H1 (cell line): ENCODE data around the gene BLMH. TPM values are rescaled to one million over a fixed set of nuclear protein-coding genes. Genes with fewer than 3 reads are reported as not detected.

Experiments
- CHD1 ChIP-seq: IDR thresholded peaks from 2 replicates; pipeline ENCODE4 v1.6.1; 2012; ENCODE audit warnings: low read depth, low read length, improper control_type of control experiment
- CHD2 ChIP-seq: IDR thresholded peaks from 2 replicates; pipeline ENCODE4 v1.6.1; 2012; ENCODE audit warnings: low read length, improper control_type of control experiment
- CHD7 ChIP-seq: fragments of 300-600 bp; sonication (generic); IDR thresholded peaks from 2 replicates; pipeline ENCODE4 v1.7.1; 2012; ENCODE audit warnings: low read length, moderate library complexity, mild to moderate bottlenecking, inconsistent platforms; ENCODE audit not compliant: insufficient replicate concordance
- CTCF ChIP-seq, 3 experiments: IDR thresholded peaks; 1 replicate in 2 of 3; 2 replicates in 1 of 3; pipeline versions ENCODE4 v1.5.1 to v1.6.1; 2011; ENCODE audit warnings: low read length in 3 of 3, mild to moderate bottlenecking in 3 of 3, inconsistent platforms in 2 of 3, low read depth in 1 of 3, moderate library complexity in 1 of 3; ENCODE audit not compliant: insufficient read depth in 1 of 3; ENCODE audit errors: control extremely low read depth in 1 of 3
- JUN ChIP-seq: IDR thresholded peaks from 2 replicates; pipeline ENCODE4 v1.6.1; 2011; ENCODE audit warnings: low read depth, mild to moderate bottlenecking, improper control_type of control experiment, low read length
- NANOG ChIP-seq: IDR thresholded peaks from 2 replicates; pipeline ENCODE4 v1.6.1; 2011; ENCODE audit warnings: low read length, low read depth, mild to moderate bottlenecking, inconsistent platforms; ENCODE audit not compliant: insufficient read depth, poor library complexity, severe bottlenecking
- POU5F1 ChIP-seq: IDR thresholded peaks from 2 replicates; pipeline ENCODE4 v1.6.1; 2011; ENCODE audit warnings: low read depth, mild to moderate bottlenecking, low read length, moderate library complexity
- SUZ12 ChIP-seq: fragments of 200-600 bp; sonication (generic); IDR thresholded peaks from 2 replicates; pipeline ENCODE4 v1.6.1; 2012; ENCODE audit warnings: mild to moderate bottlenecking, inconsistent platforms, low read length, moderate library complexity, mixed read lengths
- polyA plus RNA-seq, 7 experiments: library from polyadenylated mRNA; depleted of rRNA in 3 of 7; stranded (reverse) in 5 of 7; unstranded in 2 of 7; fragments of >200 nt in 5 of 7; fragments of 200-250 nt in 2 of 7; gene quantifications; 1 replicate in 5 of 7; 2 replicates in 1 of 7; 4 replicates in 1 of 7; pipeline versions ENCODE4 v1.2.1 to v1.2.3, GENCODE V29; 2011 to 2013; ENCODE audit warnings: missing spikeins in 2 of 7, mixed read lengths in 2 of 7
- total RNA-seq: library from RNA; stranded (reverse); fragmentation: NEBNext Ultra II Directional; extraction: Animal tissue kit (Norgen Biotek cat#: 25700); gene quantifications from 2 replicates; pipeline ENCODE4 v1.2.1, GENCODE V29; 2021

BLMH gene
- total and polyA plus RNA-seq, 2 of the 8 experiments (the other 6 are each of a cell fraction or from before 2014, with no cell fraction given) = 18.2 to 74.3 TPM

GRCh38 chr17:30273373-30273772 lies 18.4 kb downstream of the BLMH start (continued):
- TF ChIP-seq CTCF (IDR thresholded peaks at IDR 0.05; ENCODE audit: control extremely low read depth in 1 of 3, insufficient read depth in 1 of 3, low read depth in 1 of 3, low read length in 3 of 3) = no peak
- TF ChIP-seq CHD2 = no peak
- TF ChIP-seq JUN = no peak
- no peak for TF ChIP-seq SUZ12
- TF ChIP-seq CHD7 = no peak
- TF ChIP-seq NANOG = no peak
- no peak for TF ChIP-seq CHD1
- TF ChIP-seq POU5F1 = no peak
